ENCODE data around the gene CLN5. TPM values are rescaled to one million over a fixed set of nuclear protein-coding genes. Genes with fewer than 3 reads are reported as not detected.

Gene CLN5
- total RNA-seq, 4 donors from 2014 or later: 89.2 to 204 (median 173) TPM

DNA sequence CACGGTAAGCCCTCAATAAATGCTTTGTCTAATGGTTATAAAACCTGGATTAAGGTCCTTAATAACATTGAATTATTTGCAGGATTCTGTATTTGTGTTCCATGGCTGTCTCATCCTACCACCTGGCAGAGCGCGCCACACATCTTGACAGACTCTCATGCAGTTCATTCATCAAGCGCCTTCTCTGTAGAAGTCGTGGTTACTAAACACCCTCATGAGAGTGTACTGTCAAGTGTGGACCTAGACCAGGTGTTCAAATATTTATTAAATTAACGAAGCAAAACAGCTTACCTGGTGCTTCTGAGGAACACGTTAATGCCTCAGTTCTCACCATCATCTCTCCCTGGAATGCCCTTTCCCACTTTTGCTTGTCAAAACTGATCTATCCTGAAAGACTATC, 48.2 kb downstream of the CLN5 start:
- WGBS, 2 donors: 96 to 97% methylated on average over 7 of the region's 7 CpGs
- intact Hi-C loops (cut with DNase I): no loop called here
- peaks cover 4% of the 10 kb centered on the region in 2 donors for H3K36me3 ChIP-seq
- no peak overlapping the region for H3K4me3 ChIP-seq (replicated peaks in 1 of 3)
- H3K9me3 ChIP-seq: no peaks in the 10 kb centered on the region
- no peaks in the 10 kb centered on the region for H3K27me3 ChIP-seq
- TF ChIP-seq, protein P1, sequence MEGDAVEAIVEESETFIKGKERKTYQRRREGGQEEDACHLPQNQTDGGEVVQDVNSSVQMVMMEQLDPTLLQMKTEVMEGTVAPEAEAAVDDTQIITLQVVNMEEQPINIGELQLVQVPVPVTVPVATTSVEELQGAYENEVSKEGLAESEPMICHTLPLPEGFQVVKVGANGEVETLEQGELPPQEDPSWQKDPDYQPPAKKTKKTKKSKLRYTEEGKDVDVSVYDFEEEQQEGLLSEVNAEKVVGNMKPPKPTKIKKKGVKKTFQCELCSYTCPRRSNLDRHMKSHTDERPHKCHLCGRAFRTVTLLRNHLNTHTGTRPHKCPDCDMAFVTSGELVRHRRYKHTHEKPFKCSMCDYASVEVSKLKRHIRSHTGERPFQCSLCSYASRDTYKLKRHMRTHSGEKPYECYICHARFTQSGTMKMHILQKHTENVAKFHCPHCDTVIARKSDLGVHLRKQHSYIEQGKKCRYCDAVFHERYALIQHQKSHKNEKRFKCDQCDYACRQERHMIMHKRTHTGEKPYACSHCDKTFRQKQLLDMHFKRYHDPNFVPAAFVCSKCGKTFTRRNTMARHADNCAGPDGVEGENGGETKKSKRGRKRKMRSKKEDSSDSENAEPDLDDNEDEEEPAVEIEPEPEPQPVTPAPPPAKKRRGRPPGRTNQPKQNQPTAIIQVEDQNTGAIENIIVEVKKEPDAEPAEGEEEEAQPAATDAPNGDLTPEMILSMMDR (IDR thresholded peaks at IDR 0.05): no peak
- no peak for TF ChIP-seq POLR2A (IDR thresholded peaks at IDR 0.05)
- peaks cover 23 to 27% of the 10 kb centered on the region in 2 donors for H3K4me1 ChIP-seq
- H3K27ac ChIP-seq: no peak overlapping the region
- no peak for DNase-seq

DNA sequence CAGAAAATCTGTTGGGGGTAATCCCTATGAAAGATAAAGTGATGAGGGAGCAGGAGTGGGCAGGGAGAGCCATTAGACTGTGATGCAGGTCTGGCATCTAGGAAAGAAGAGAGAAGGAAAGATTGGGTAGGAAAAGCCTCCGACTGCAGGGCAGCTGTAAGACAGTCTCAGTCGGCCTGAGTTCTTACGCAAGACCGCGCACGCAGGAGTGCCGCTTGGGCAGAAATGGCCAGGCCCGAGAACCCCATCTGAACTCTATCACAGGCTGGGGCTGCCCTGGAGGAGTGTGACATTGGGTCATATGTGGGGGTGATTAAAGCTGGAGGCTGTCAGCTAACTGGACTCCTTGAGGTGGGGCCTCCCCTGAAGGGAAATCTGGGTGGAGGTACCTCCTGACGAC, 49.0 kb downstream of the CLN5 start:
- no peaks in the 10 kb centered on the region for H3K27me3 ChIP-seq
- peaks cover 19 to 20% of the 10 kb centered on the region in 2 donors for H3K4me1 ChIP-seq
- H3K27ac ChIP-seq: no peak overlapping the region
- H3K36me3 ChIP-seq: peaks cover 6% of the 10 kb centered on the region in 2 donors
- H3K4me3 ChIP-seq (replicated peaks in 1 of 3): no peak overlapping the region
- intact Hi-C loops (cut with DNase I): no loop called here
- 93 to 95% methylated on average over 9 of the region's 9 CpGs for WGBS, 2 donors
- no peaks in the 10 kb centered on the region for H3K9me3 ChIP-seq
- no peak for DNase-seq
- TF ChIP-seq POLR2A (IDR thresholded peaks at IDR 0.05): no peak
- TF ChIP-seq, protein P1 (IDR thresholded peaks at IDR 0.05): no peak

DNA sequence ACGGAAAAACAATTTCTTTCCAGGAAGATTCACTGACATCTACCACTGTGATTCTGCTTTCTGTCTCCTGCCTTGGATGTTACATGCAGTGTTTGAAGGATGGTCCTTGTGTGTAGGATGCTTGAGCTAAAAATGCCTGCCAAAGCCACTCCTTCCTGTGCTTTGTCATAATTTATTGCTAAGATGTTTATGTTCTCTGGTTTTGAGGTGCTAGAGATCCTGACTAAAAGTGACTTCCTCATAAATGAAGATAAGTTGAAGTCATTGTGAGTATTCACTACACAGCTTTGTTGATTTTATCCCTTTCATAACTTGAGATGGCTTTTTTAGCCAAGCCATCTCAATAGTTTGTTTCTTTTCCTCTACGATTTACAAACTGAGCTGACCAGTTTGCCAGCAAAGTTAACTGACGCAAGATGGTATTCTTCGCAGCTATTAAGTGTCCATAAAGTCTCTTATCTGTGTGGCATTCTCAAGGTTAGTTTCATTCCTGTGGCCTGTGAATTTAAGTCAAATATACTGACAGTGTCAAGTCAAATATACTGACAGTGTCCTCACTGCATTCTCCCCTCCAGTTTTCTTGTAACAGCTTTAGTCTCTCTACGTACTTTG, 50.8 kb downstream of the CLN5 start:
- no peak for TF ChIP-seq POLR2A (IDR thresholded peaks at IDR 0.05)
- TF ChIP-seq, protein P1 (IDR thresholded peaks at IDR 0.05): no peak
- no peak for DNase-seq
- Histone ChIP-seq H3K27ac (peak overlapping the region; percentile 5 to 63 (median 57)), H3K36me3 (peaks cover 6% of the 10 kb centered on the region in 2 donors), H3K9me3 (no peaks in the 10 kb centered on the region), H3K4me1 (peaks cover 8 to 10% of the 10 kb centered on the region in 2 donors), H3K27me3 (no peaks in the 10 kb centered on the region), H3K4me3 (replicated peaks in 1 of 3) (no peak overlapping the region)
- intact Hi-C loops (cut with DNase I): no loop called here
- 50 to 64% methylated on average over 5 of the region's 5 CpGs for WGBS, 2 donors

DNA sequence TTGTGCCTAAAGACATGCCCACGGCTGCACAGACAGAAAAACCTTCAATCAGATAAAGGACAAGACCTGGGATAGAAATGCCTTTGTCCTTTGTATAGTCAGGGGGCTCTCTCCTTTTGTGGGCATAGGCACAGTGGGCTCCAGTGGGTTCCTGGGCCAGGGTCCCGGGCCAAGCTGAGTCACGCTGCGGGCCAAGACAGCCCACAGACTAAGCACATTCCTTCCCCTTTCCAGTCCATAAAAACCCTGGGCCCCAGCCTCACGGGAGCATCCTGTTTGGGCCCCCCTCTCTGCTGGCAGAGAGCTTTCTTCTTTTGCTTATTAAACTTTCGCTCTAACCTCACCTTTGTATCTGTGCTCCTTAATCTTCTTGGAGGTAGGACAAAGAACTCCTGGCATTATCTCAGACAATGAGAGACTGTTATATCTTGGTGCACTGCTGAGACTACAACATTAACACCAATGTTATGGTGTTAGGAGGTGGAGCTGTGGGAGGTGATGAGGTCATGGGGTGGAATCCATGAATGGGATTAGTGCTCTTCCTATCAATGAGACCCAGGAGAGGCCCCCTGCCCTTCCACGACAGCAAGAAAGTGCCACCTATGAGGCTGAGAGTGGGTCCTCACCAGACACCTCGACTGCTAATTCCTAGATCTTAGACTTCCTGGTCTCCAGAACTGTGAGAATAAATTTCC, 55.9 kb downstream of the CLN5 start:
- H3K9me3 ChIP-seq: no peaks in the 10 kb centered on the region
- H3K36me3 ChIP-seq: peaks cover 11 to 14% of the 10 kb centered on the region in 2 donors
- no peak overlapping the region for H3K4me3 ChIP-seq (replicated peaks in 1 of 3)
- TF ChIP-seq, protein P1 (IDR thresholded peaks at IDR 0.05): no peak
- no peak for TF ChIP-seq POLR2A (IDR thresholded peaks at IDR 0.05)
- intact Hi-C loops (cut with DNase I): no loop called here
- no peak for DNase-seq
- H3K4me1 ChIP-seq: peaks cover 4 to 5% of the 10 kb centered on the region in 2 donors
- H3K27me3 ChIP-seq: no peaks in the 10 kb centered on the region
- 95 to 97% methylated on average over 8 of the region's 8 CpGs for WGBS, 2 donors
- H3K27ac ChIP-seq: no peak overlapping the region

DNA sequence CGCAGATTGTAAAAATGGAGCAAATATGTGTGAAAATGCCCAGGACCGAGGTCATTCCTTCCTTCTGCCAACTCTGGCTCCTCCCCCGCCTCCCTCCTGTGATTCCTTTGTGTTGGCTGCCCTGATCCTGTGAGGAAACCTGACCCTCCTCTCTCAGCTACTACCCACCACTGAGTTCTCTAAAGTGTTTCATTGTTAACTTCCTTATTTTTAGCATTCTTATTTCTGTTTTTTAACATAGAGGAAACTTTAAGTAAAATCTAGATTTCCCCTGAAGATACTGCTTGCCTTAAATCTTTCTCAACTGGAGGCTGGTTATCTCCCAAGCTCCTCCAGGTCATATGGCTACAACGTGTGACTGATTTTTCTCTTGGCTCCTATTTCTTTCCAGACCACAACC, 56.8 kb downstream of the CLN5 start:
- Histone ChIP-seq H3K36me3 (peaks cover 14 to 15% of the 10 kb centered on the region in 2 donors), H3K4me3 (replicated peaks in 1 of 3) (no peak overlapping the region), H3K4me1 (no peaks in the 10 kb centered on the region), H3K27me3 (no peaks in the 10 kb centered on the region), H3K9me3 (no peaks in the 10 kb centered on the region), H3K27ac (no peak overlapping the region)
- no peak for DNase-seq
- 82 to 83% methylated on average over 4 of the region's 4 CpGs for WGBS, 2 donors
- intact Hi-C loops (cut with DNase I): no loop called here
- no peak for TF ChIP-seq POLR2A (IDR thresholded peaks at IDR 0.05)
- TF ChIP-seq, protein P1 (IDR thresholded peaks at IDR 0.05): no peak

Data from thyroid gland (tissue), 4 donors.